K562 (cell line): ENCODE data around the gene LZTS2. TPM values are rescaled to one million over a fixed set of nuclear protein-coding genes. Genes with fewer than 3 reads are reported as not detected.
A peak's percentile ranks its signal among the peaks of the same experiment; 100 is the strongest.

ENCODE experiments used
- ATAC-seq: fragments of 200-7000 bp; cut with Tn5 transposase; 3 replicates; pipeline ENCODE4 v1.9.1; 2020; ENCODE audit warnings: moderate library complexity
- BruUV-seq: library from RNA; stranded (reverse); fragments of 400-500 nt; replicated peaks from 2 replicates; lab custom pipeline; 2021; lab: Mats Ljungman, UMichigan
- CTCF ChIA-PET: fragments of 300-600 bp; formaldehyde crosslinking; extraction: SDS; loops from one replicate; lab custom pipeline; 2021; ENCODE audit warnings: low intra/inter-chr PET ratio; lab: Yijun Ruan, JAX
- POLR2A ChIA-PET: fragments of 300-600, 350-650 bp; sonication (Branson Sonifier 250); formaldehyde crosslinking; extraction: SDS; loops from one replicate; lab custom pipeline; 2021; ENCODE audit warnings: antibody characterized with exemption, inconsistent platforms; lab: Yijun Ruan, JAX
- DNase-seq, 4 experiments: peaks; one replicate each; pipeline versions ENCODE4 v3.0.0 to v3.0.0-alpha.2; 2011 to 2018; ENCODE audit warnings: low spot score in 3 of 4, mixed read lengths in 3 of 4; ENCODE audit errors: extremely low read depth in 1 of 4
- FAIRE-seq: peaks from 2 replicates; lab custom pipeline; 2011; peaks lifted over from hg19 to GRCh38; lab: Jason Lieb, UNC
- H2AFZ ChIP-seq: 2 replicates; pipeline ENCODE4 v1.6.0; 2011; ENCODE audit warnings: low read depth, low read length, control low read depth, inconsistent platforms
- H3K27ac ChIP-seq: fragments of 200-600 bp; 3 replicates; pipeline ENCODE4 v1.8.0; 2011; ENCODE audit warnings: low read depth, mild to moderate bottlenecking, control low read depth, inconsistent platforms, low read length, moderate library complexity, mixed read lengths; ENCODE audit errors: extremely low read depth
- H3K27me3 ChIP-seq, 2 experiments: fragments of 300-600 bp in 1 of 2; 2 replicates in 1 of 2; 3 replicates in 1 of 2; pipeline versions ENCODE4 v1.6.0 to v1.8.0; 2011; ENCODE audit warnings: inconsistent platforms in 2 of 2, low read length in 2 of 2, mild to moderate bottlenecking in 1 of 2, mixed read lengths in 1 of 2, moderate library complexity in 1 of 2; ENCODE audit not compliant: control insufficient read depth in 2 of 2, insufficient read depth in 2 of 2
- H3K36me3 ChIP-seq: fragments of 300-600 bp; 3 replicates; pipeline ENCODE4 v1.8.0; 2011; ENCODE audit warnings: mild to moderate bottlenecking, low read length, inconsistent platforms; ENCODE audit not compliant: control insufficient read depth, insufficient read depth
- H3K4me1 ChIP-seq, 2 experiments: fragments of 200-600 bp in 1 of 2; replicated peaks in 1 of 2; 2 replicates in 1 of 2; 3 replicates in 1 of 2; pipeline versions ENCODE4 v1.5.1 to v1.8.0; 2011; ENCODE audit warnings: inconsistent platforms in 2 of 2, low read length in 2 of 2, mild to moderate bottlenecking in 1 of 2, mixed read lengths in 1 of 2, moderate library complexity in 1 of 2; ENCODE audit not compliant: control insufficient read depth in 2 of 2, insufficient read depth in 2 of 2
- H3K4me2 ChIP-seq: 2 replicates; pipeline ENCODE4 v1.6.1; 2011; ENCODE audit warnings: low read length, control low read depth, inconsistent platforms, mixed read lengths; ENCODE audit not compliant: insufficient read depth
- H3K4me3 ChIP-seq: fragments of 200-600 bp; sonication (generic), shearing (Covaris generic); 2 replicates; pipeline ENCODE4 v1.5.1; 2016; ENCODE audit warnings: control low read depth, inconsistent platforms
- H3K79me2 ChIP-seq: fragments of 200-600 bp; 3 replicates; pipeline ENCODE4 v1.8.0; 2011; ENCODE audit warnings: low read length, inconsistent platforms; ENCODE audit not compliant: control insufficient read depth, insufficient read depth
- H3K9ac ChIP-seq, 2 experiments: 2 replicates each; pipeline versions ENCODE4 v1.6.0 to v1.6.1; 2011; ENCODE audit warnings: low read depth in 2 of 2, low read length in 2 of 2, control low read depth in 1 of 2, inconsistent platforms in 1 of 2, mild to moderate bottlenecking in 1 of 2, mixed read lengths in 1 of 2; ENCODE audit not compliant: insufficient read depth in 1 of 2
- H3K9me1 ChIP-seq: one replicate; pipeline ENCODE4 v1.6.0; 2011; ENCODE audit warnings: inconsistent platforms, mild to moderate bottlenecking, low read length, moderate library complexity; ENCODE audit not compliant: control insufficient read depth, insufficient read depth
- H3K9me3 ChIP-seq: replicated peaks from 2 replicates; pipeline ENCODE4 v1.5.1; 2011; ENCODE audit warnings: low read depth, low read length, inconsistent platforms; ENCODE audit not compliant: control insufficient read depth, insufficient read depth
- H4K20me1 ChIP-seq: replicated peaks from 2 replicates; pipeline ENCODE4 v1.6.1; 2011; ENCODE audit warnings: low read length, inconsistent platforms, mixed read lengths; ENCODE audit not compliant: control insufficient read depth, insufficient read depth
- BRF1 ChIP-seq: IDR thresholded peaks from 3 replicates; pipeline ENCODE4 v1.6.1; 2011; ENCODE audit warnings: borderline replicate concordance, mild to moderate bottlenecking; ENCODE audit not compliant: insufficient read length; ENCODE audit errors: extremely low read depth
- CAMTA2 ChIP-seq: fragments of 250-450 bp; sonication (Bioruptor Pico); conservative IDR thresholded peaks from 2 replicates; pipeline ENCODE4 v1.5.1; 2022
- PKNOX1 ChIP-seq: fragments of 450-650 bp; IDR thresholded peaks from 2 replicates; pipeline ENCODE4 v1.6.1; 2016
- RBFOX2 ChIP-seq: fragments of 200-400 bp; formaldehyde crosslinking; IDR thresholded peaks from 2 replicates; pipeline ENCODE4 v1.6.1; 2017; ENCODE audit warnings: low read depth, mild to moderate bottlenecking, low read length, moderate library complexity
- RREB1 ChIP-seq: fragments of 250-450 bp; sonication (Bioruptor Pico); IDR thresholded peaks from 2 replicates; pipeline ENCODE4 v1.4.0; 2020
- TOE1 ChIP-seq, 2 experiments: fragments of 450-650 bp in 1 of 2; sonication (generic) in 1 of 2; formaldehyde crosslinking in 1 of 2; IDR thresholded peaks; 2 replicates each; pipeline versions ENCODE4 v1.7.1 to v1.8.0; 2016 to 2022; ENCODE audit warnings: borderline replicate concordance in 2 of 2, mild to moderate bottlenecking in 2 of 2, antibody characterized with exemption in 1 of 2, inconsistent platforms in 1 of 2, low read depth in 1 of 2, missing genetic modification reagents in 1 of 2, moderate library complexity in 1 of 2
- WGBS: fragments of 100-300 bp; shearing (Covaris generic); methylation state at CpG from one replicate; pipeline ENCODE4 v1.1.6; 2016; ENCODE audit warnings: low coverage, mixed read lengths; ENCODE audit not compliant: insufficient coverage; ENCODE audit errors: missing lambda C conversion rate; 5-methylcytosine and 5-hydroxymethylcytosine counted together
- in situ Hi-C: fragments of 300-500 bp; cut with MboI; formaldehyde crosslinking; loops from 4 replicates; pipeline ENCODE4 v1.15.0; 2018; ENCODE audit warnings: inconsistent platforms, mixed read lengths
- intact Hi-C: fragments of 100-400 bp; cut with micrococcal nuclease; formaldehyde crosslinking; loops from 2 replicates; pipeline ENCODE4 v1.14.2; 2022
- polyA plus RNA-seq, 8 experiments: library from polyadenylated mRNA; depleted of rRNA in 4 of 8; stranded (reverse) in 5 of 8; unstranded in 3 of 8; fragments of >200 nt; fragmentation: Nextera tagmentation in 2 of 8; fragmentation: Illumina TruSeq in 1 of 8; extraction: Ambion mirVana in 2 of 8; extraction: Trizol in 1 of 8; gene quantifications; 2 replicates each; pipeline versions ENCODE4 v1.2.1 to v1.2.3, GENCODE V29; 2011 to 2014; ENCODE audit warnings: inconsistent platforms in 1 of 8, missing spikeins in 1 of 8
- total RNA-seq, 7 experiments: library from RNA; depleted of rRNA in 6 of 7; stranded (reverse); fragments of >200 nt in 6 of 7; fragmentation: Illumina TruSeq in 2 of 7; extraction: Trizol in 2 of 7; gene quantifications; 2 replicates each; pipeline versions ENCODE4 v1.2.1 to v1.2.3, GENCODE V29; 2011 to 2021; ENCODE audit warnings: low replicate concordance in 1 of 7
- TF ChIP-seq, protein P1 (sequence below), 2 experiments: IDR thresholded peaks; 2 replicates each; pipeline ENCODE4 v1.6.1; 2012; ENCODE audit warnings: improper control_type of control experiment in 2 of 2, low read depth in 2 of 2, low read length in 2 of 2, borderline replicate concordance in 1 of 2

The LZTS2 gene
- total and polyA plus RNA-seq, 9 of the 15 experiments (the other 6 are each of a cell fraction or from before 2014, with no cell fraction given) = 0.23 to 42.5 (median 14.7) TPM

DNA sequence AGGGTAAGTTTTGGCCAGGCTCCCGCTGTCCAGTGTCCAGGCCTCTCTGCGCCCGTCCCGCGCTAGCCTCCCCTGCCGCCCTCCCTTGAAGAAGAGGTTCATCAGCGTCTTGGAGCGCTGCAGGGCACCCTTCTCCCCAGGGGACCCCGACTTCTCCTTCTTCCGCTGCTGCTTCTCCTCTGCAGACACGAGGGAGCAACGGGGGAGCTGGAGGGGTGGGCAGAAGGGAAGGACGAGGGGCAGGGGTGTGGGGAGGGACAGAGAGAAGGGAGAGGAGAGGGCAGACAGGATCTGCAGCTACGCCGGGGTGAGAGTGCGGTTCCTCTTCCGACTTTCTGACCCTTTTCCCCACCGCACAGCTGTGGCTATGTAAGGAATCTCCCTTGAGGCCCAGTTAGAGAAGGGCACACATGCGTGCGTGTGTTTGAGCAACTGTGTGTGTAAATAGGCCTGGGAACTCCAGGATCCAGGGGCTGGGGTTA is 18.6 kb downstream of the LZTS2 start:
- no peaks in the 10 kb centered on the region for H3K9me1 ChIP-seq
- in situ Hi-C loops = loop anchor here (10.0 kb wide), 1 partner anchor 463 kb away; no protein-coding TSS in a partner anchor
- peak overlapping the region; percentile 72; the same call in 1 of the 2 replicates for H2AFZ ChIP-seq
- intact Hi-C loops = loop anchor here (10.0 kb wide), 1 partner anchor 47 kb away; the partner anchor contains the start of gene KAZALD1
- H3K9me3 ChIP-seq = no peaks in the 10 kb centered on the region
- H3K79me2 ChIP-seq = no peaks in the 10 kb centered on the region
- no peak overlapping the region for H3K27ac ChIP-seq
- no peaks in the 10 kb centered on the region for H3K36me3 ChIP-seq
- DNase-seq (no peak), ATAC-seq (no peak), FAIRE-seq (no peak)
- BruUV-seq = no TSS peak
- no peaks in the 10 kb centered on the region for H4K20me1 ChIP-seq
- no peak overlapping the region for H3K4me2 ChIP-seq
- H3K4me3 ChIP-seq = no peak overlapping the region
- CTCF ChIA-PET = interaction anchor here (1.7 kb wide), 1 partner anchor 49 kb away, joined by 18 read pairs; no protein-coding TSS in a partner anchor
- no peak overlapping the region for H3K9ac ChIP-seq
- WGBS = 64% methylated on average over 5 of the region's 20 CpGs
- POLR2A ChIA-PET = interaction anchor here (0.6 to 1.0 kb wide), 2 partner anchors 36 to 139 kb away, joined by 3 read pairs; no protein-coding TSS in a partner anchor
- H3K4me1 ChIP-seq = peaks cover 0 to 13% of the 10 kb centered on the region in 2 experiments; a peak in 4 of 5 replicates
- no peaks in the 10 kb centered on the region for H3K27me3 ChIP-seq
- TF ChIP-seq RREB1 (CRISPR knock-in tag) = no peak
- TF ChIP-seq, protein P1, sequence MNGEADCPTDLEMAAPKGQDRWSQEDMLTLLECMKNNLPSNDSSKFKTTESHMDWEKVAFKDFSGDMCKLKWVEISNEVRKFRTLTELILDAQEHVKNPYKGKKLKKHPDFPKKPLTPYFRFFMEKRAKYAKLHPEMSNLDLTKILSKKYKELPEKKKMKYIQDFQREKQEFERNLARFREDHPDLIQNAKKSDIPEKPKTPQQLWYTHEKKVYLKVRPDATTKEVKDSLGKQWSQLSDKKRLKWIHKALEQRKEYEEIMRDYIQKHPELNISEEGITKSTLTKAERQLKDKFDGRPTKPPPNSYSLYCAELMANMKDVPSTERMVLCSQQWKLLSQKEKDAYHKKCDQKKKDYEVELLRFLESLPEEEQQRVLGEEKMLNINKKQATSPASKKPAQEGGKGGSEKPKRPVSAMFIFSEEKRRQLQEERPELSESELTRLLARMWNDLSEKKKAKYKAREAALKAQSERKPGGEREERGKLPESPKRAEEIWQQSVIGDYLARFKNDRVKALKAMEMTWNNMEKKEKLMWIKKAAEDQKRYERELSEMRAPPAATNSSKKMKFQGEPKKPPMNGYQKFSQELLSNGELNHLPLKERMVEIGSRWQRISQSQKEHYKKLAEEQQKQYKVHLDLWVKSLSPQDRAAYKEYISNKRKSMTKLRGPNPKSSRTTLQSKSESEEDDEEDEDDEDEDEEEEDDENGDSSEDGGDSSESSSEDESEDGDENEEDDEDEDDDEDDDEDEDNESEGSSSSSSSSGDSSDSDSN (IDR thresholded peaks at IDR 0.05; ENCODE audit: borderline replicate concordance in 1 of 2, low read depth in 2 of 2, low read length in 2 of 2) = no peak
- no peak for TF ChIP-seq CAMTA2
- TF ChIP-seq PKNOX1 = no peak
- no peak for TF ChIP-seq BRF1
- TF ChIP-seq RBFOX2 = no peak
- no peak for TF ChIP-seq TOE1 (IDR thresholded peaks at IDR 0.05; ENCODE audit: borderline replicate concordance)
- TF ChIP-seq TOE1 (CRISPR knock-in tag; IDR thresholded peaks at IDR 0.05; ENCODE audit: borderline replicate concordance, low read depth) = no peak
